Activated CD4-positive, alpha-beta T cell treated with anti-CD3 and anti-CD28 coated beads, Interleukin-2, amount 50 U/mL, for 24 hours (primary cell): ENCODE measurements around the gene WDR76.
A peak's percentile ranks its signal among the peaks of the same experiment; 100 is the strongest.

Experiments used
- DNase-seq, 2 donors: peaks; one replicate each; pipeline ENCODE4 v3.0.0-alpha.2; 2020; ENCODE audit warnings: low read depth in 1 of 2, low spot score in 1 of 2

The WDR76 gene

GRCh38 chr15:43876872-43877271 is 50.1 kb downstream of the WDR76 start:
- DNase-seq: no peak

- DNase-seq: no peak
Observed at GRCh38 chr15:43877371-43877770, 50.6 kb downstream of the WDR76 start.

GRCh38 chr15:43878446-43878845 is 51.6 kb downstream of the WDR76 start:
- no peak for DNase-seq

- DNase-seq: no peak
Observed at GRCh38 chr15:43879386-43880355, 52.9 kb downstream of the WDR76 start.

GRCh38 chr15:43880406-43881194 is 53.8 kb downstream of the WDR76 start:
- no peak for DNase-seq

- DNase-seq: no peak
Observed at GRCh38 chr15:43881245-43881644, 54.4 kb downstream of the WDR76 start.

GRCh38 chr15:43881944-43882343 is 55.1 kb downstream of the WDR76 start:
- DNase-seq: no peak

- no peak for DNase-seq
Observed at GRCh38 chr15:43883571-43883970, 56.8 kb downstream of the WDR76 start.

- no peak for DNase-seq
Observed at GRCh38 chr15:43886558-43886957, 59.8 kb downstream of the WDR76 start.

- no peak for DNase-seq
Observed at GRCh38 chr15:43887901-43888300, 61.1 kb downstream of the WDR76 start.

- no peak for DNase-seq
Observed at GRCh38 chr15:43889042-43889441, 62.2 kb downstream of the WDR76 start.

- DNase-seq: no peak
Observed at GRCh38 chr15:43893956-43894355, 67.2 kb downstream of the WDR76 start.

GRCh38 chr15:43895586-43895985 is 68.8 kb downstream of the WDR76 start:
- no peak for DNase-seq

- DNase-seq: no peak
Observed at GRCh38 chr15:43896543-43896942, 69.7 kb downstream of the WDR76 start.

GRCh38 chr15:43898891-43899290 is 72.1 kb downstream of the WDR76 start:
- no peak for DNase-seq

GRCh38 chr15:43899928-43900327 is 73.1 kb downstream of the WDR76 start:
- DNase-seq: no peak

GRCh38 chr15:43900996-43901395 is 74.2 kb downstream of the WDR76 start:
- DNase-seq: no peak

GRCh38 chr15:43901495-43901894 is 74.7 kb downstream of the WDR76 start:
- no peak for DNase-seq

- peak; percentile 21 to 57 for DNase-seq
Observed at GRCh38 chr15:43903864-43904290, 77.1 kb downstream of the WDR76 start.

GRCh38 chr15:43905755-43906154 is 79.0 kb downstream of the WDR76 start:
- DNase-seq: no peak

- DNase-seq: no peak
Observed at GRCh38 chr15:43908516-43909050, 81.8 kb downstream of the WDR76 start.
